LNCaP clone FGC (cell line): Measurements from ENCODE around the gene LDHAL6A.

ENCODE experiments used
- DNase-seq: peaks from one replicate; pipeline ENCODE4 v3.0.0-alpha.2; 2011; ENCODE audit warnings: low read depth
- H3K4me3 ChIP-seq: 2 replicates; pipeline ENCODE4 v1.5.1; 2011; ENCODE audit warnings: mild to moderate bottlenecking, low read depth, low read length, control low read depth
- CTCF ChIP-seq: IDR thresholded peaks from 2 replicates; pipeline ENCODE4 v1.5.1; 2012; ENCODE audit warnings: mild to moderate bottlenecking; ENCODE audit not compliant: control insufficient read depth, insufficient read depth; ENCODE audit errors: extremely low read depth

LDHAL6A gene

GRCh38 chr11:18495271-18495670 lies 39.6 kb downstream of the LDHAL6A start:
- TF ChIP-seq CTCF = no peak
- no peak for DNase-seq
- no peak overlapping the region for H3K4me3 ChIP-seq

- DNase-seq = no peak
- no peak for TF ChIP-seq CTCF
- H3K4me3 ChIP-seq = no peak overlapping the region
Measured at GRCh38 chr11:18495703-18496102, 40.0 kb downstream of the LDHAL6A start.

- TF ChIP-seq CTCF = no peak
- no peak for DNase-seq
Measured at GRCh38 chr11:18498039-18498438, 42.4 kb downstream of the LDHAL6A start.

DNA sequence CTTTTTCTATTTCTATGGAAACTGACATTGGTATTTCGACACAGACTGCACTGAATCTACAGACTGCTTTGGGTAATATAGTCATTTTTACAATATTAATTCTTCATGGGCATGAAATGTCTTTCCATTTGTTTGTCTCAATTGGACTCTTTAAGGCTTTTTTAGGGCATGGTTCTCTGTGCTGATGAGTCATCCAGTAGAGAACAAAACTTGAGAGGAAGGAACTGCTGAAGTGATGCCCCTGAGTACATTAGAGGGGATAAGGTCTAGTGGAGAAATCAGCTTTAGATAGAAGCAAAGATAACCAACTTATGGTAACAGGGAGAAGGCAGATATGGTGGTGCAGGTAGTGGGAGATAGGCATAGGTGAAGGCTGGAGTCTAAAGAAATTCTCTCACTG lies 46.0 kb downstream of the LDHAL6A start:
- TF ChIP-seq CTCF = no peak
- H3K4me3 ChIP-seq = no peak overlapping the region
- DNase-seq = no peak

More at GRCh38 chr11:18498039-18498438, 42.4 kb downstream of the LDHAL6A start:
- no peak overlapping the region for H3K4me3 ChIP-seq

GRCh38 chr11:18502352-18502751 lies 46.7 kb downstream of the LDHAL6A start:
- no peak for DNase-seq
- no peak for TF ChIP-seq CTCF
- H3K4me3 ChIP-seq = no peak overlapping the region

GRCh38 chr11:18521122-18521521 lies 65.5 kb downstream of the LDHAL6A start:
- no peak for TF ChIP-seq CTCF

DNA sequence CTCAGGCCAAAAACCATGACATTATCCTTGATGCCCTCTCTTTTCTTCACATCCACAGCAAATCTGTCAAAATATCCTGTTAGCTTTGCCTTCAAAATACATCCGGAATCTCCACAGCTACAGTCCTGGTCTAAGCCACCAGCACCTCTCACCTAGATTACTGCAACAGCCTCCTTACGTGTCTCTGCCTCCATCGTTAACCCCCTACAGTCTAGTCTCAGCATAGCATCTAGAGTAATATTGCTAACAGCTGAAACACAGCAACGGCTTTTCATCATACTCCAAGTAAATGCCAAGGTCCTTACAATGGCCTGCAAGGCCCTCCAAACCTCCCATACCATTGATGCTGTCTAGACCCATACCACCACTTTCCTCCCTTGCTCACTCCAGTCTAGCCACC lies 66.7 kb downstream of the LDHAL6A start:
- H3K4me3 ChIP-seq = no peak overlapping the region
- no peak for TF ChIP-seq CTCF
- no peak for DNase-seq

More at GRCh38 chr11:18521122-18521521, 65.5 kb downstream of the LDHAL6A start:
- no peak for DNase-seq
- no peak overlapping the region for H3K4me3 ChIP-seq
